Lower lobe of right lung (tissue), 2 donors: ENCODE data around the gene CCDC167. TPM values are rescaled to one million over a fixed set of nuclear protein-coding genes. Genes with fewer than 3 reads are reported as not detected.

Source experiments
- ATAC-seq, 2 donors: fragments of 200-7000 bp; cut with Tn5 transposase; one replicate each; pipeline ENCODE4 v1.9.1; 2020 to 2022; ENCODE audit warnings: mild to moderate bottlenecking in 2 of 2, moderate library complexity in 2 of 2
- DNase-seq: peaks from one replicate; pipeline ENCODE4 v3.0.0-alpha.2; 2020
- H3K27ac ChIP-seq: fragments of 200-600 bp; one replicate; pipeline ENCODE4 v1.8.0; 2022
- H3K27me3 ChIP-seq: fragments of 200-600 bp; one replicate; pipeline ENCODE4 v1.8.0; 2022; ENCODE audit warnings: low read depth
- H3K36me3 ChIP-seq: fragments of 200-600 bp; one replicate; pipeline ENCODE4 v1.8.0; 2022; ENCODE audit warnings: mild to moderate bottlenecking
- H3K4me1 ChIP-seq: fragments of 200-600 bp; one replicate; pipeline ENCODE4 v1.8.0; 2022
- H3K4me3 ChIP-seq: fragments of 200-600 bp; one replicate; pipeline ENCODE4 v1.8.0; 2022; ENCODE audit warnings: mild to moderate bottlenecking
- H3K9me3 ChIP-seq: fragments of 200-600 bp; one replicate; pipeline ENCODE4 v1.8.0; 2022
- intact Hi-C: fragments of 100-400 bp; cut with DNase I; formaldehyde crosslinking; loops from one replicate; pipeline ENCODE4 v1.11.0; 2022
- long read RNA-seq: library from polyadenylated mRNA; unstranded; transcript quantifications from one replicate; pipeline ENCODE4 v2.0.0, GENCODE V29; 2021
- total RNA-seq: library from RNA; stranded (reverse); fragmentation: NEBNext Ultra II Directional; extraction: Animal tissue kit (Norgen Biotek cat#: 25700); gene quantifications from one replicate; pipeline ENCODE4 v1.2.1, GENCODE V29; 2021
- TF ChIP-seq, protein P1 (sequence below): fragments of 200-600 bp; IDR thresholded peaks from one replicate; pipeline ENCODE4 v1.8.0; 2022; ENCODE audit warnings: antibody characterized with exemption, mild to moderate bottlenecking
- donor health status: DM: no; HTN: yes; CAD: no; lungs with severe emphysema.

CCDC167 gene
- total RNA-seq = 12.7 TPM
- long read RNA-seq, transcript CCDC167-201 (4 exons, 619 nt) = major isoform, 12 of 15 reads
- long read RNA-seq, partial matches to known transcripts = 1 of 15 reads
- long read RNA-seq, other reads (novel, unspliced or antisense) = 2 of 15 reads

DNA sequence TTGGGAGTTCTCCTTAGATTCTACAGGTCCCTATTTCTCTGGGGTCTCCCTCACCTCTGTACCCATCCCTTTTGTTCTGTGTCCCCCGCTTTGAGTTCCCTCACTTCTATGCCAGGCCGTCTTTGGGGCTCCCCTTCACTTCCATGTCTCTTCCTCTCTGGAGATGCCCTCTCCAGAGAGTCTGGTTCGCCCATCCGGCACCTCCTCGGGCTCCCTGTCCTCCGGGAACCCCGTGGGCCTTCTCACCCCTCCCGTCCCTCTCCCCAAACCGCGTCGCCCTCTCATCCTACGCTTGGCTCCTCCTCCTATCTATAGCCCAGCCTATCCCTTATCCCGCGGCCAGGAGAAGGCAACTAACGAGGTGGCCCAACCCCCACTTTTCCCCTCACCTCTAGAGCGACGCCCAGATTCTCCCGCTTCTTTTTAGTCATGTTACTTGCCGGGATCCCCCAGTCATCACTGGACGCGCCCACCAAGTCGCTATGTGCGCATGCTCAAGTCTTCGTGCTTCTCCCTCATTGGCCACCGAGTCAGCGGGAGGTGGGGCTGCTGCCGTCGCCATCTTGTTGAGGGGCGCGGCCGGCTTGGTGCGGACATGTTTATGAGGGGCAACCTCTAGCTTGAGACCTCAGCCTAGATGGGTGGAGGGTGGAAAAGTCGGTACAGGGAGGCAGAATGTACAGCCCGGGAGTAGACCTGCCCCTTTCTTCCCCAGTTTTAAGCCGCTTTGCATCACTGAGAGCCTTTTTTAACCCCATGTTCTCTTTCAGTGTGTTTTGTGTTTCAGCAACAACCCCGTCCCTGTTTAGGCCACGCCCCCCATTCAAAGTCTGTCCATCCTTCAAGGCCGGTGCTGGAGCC lies at the start of gene CCDC167:
TSS of gene CCDC167 (minus strand) at position 461 of the 861 bp plus-strand sequence. CDS start at position 431, 30 bp downstream.
- DNase-seq = peak; percentile 96
- Histone ChIP-seq H3K4me3 (peak within 1 kb of the TSS; percentile 69), H3K9me3 (no peaks in the 10 kb centered on the region), H3K36me3 (no peaks in the 10 kb centered on the region), H3K27ac (peak within 1 kb of the TSS; percentile 54), H3K27me3 (no peaks in the 10 kb centered on the region), H3K4me1 (peaks cover 15% of the 10 kb centered on the region)
- intact Hi-C loops = no loop called here
- peak; percentile 98 to 99 for ATAC-seq
- TF ChIP-seq, protein P1, sequence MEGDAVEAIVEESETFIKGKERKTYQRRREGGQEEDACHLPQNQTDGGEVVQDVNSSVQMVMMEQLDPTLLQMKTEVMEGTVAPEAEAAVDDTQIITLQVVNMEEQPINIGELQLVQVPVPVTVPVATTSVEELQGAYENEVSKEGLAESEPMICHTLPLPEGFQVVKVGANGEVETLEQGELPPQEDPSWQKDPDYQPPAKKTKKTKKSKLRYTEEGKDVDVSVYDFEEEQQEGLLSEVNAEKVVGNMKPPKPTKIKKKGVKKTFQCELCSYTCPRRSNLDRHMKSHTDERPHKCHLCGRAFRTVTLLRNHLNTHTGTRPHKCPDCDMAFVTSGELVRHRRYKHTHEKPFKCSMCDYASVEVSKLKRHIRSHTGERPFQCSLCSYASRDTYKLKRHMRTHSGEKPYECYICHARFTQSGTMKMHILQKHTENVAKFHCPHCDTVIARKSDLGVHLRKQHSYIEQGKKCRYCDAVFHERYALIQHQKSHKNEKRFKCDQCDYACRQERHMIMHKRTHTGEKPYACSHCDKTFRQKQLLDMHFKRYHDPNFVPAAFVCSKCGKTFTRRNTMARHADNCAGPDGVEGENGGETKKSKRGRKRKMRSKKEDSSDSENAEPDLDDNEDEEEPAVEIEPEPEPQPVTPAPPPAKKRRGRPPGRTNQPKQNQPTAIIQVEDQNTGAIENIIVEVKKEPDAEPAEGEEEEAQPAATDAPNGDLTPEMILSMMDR = no peak

DNA sequence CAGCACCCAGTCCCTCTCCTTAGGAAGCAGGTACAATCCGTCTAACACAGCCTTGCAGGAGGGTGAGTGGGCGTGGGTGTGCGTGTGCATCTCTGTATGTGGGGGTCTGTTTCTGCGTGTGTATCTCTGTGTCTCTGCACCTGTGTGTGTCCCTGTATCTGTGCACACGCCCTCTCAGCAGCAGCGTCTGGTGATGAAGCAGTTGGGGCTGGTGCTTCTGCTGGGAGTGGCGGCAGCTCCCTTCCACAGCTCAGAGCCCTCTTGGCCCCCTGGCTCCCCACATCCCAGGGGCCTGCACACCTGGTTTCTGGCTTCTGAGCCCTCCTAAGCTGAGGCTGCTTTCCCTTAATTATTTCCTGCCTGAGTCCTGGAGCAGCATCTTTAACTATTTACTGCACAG lies 49.5 kb upstream of the CCDC167 start:
- H3K27ac ChIP-seq = no peak overlapping the region
- intact Hi-C loops = no loop called here
- DNase-seq (no peak), ATAC-seq (no peak)
- peaks cover 5% of the 10 kb centered on the region for H3K27me3 ChIP-seq
- no peaks in the 10 kb centered on the region for H3K9me3 ChIP-seq
- no peaks in the 10 kb centered on the region for H3K36me3 ChIP-seq
- H3K4me3 ChIP-seq = no peak overlapping the region
- TF ChIP-seq, protein P1 = no peak
- H3K4me1 ChIP-seq = no peaks in the 10 kb centered on the region

DNA sequence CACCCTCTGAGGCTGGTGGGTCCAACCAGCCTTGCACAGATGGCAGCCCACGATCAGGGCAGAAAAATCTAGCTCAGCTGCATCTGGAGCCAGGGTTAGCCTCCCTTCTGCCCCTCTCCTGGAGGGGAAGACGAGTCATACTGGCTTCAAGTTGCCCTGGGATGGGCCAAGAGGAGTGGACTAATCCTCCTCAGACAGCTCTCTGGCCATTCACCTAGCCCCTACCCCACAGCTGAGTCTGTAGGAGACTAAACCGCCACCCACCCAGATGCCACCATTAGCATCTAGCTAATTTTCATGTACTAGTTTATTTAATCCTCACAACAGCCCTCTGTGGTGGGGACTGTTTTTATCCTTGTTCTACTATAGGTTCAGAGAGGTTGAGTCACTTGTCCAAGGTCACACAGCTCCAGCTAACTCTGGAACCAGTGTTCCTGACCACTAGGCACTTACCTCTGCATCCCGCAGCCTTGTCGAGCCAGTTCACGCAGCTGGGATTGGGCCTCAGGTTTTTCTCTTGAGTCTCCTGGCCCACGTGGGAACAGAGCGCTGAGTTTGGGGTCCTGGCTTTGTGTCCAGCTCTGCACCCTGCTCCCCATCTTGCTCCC lies 48.5 kb upstream of the CCDC167 start:
- DNase-seq (no peak), ATAC-seq (no peak)
- TF ChIP-seq, protein P1 = no peak
- H3K4me1 ChIP-seq = no peaks in the 10 kb centered on the region
- no peak overlapping the region for H3K4me3 ChIP-seq
- no peaks in the 10 kb centered on the region for H3K9me3 ChIP-seq
- no peaks in the 10 kb centered on the region for H3K36me3 ChIP-seq
- intact Hi-C loops = no loop called here
- peaks cover 5% of the 10 kb centered on the region for H3K27me3 ChIP-seq
- no peak overlapping the region for H3K27ac ChIP-seq

DNA sequence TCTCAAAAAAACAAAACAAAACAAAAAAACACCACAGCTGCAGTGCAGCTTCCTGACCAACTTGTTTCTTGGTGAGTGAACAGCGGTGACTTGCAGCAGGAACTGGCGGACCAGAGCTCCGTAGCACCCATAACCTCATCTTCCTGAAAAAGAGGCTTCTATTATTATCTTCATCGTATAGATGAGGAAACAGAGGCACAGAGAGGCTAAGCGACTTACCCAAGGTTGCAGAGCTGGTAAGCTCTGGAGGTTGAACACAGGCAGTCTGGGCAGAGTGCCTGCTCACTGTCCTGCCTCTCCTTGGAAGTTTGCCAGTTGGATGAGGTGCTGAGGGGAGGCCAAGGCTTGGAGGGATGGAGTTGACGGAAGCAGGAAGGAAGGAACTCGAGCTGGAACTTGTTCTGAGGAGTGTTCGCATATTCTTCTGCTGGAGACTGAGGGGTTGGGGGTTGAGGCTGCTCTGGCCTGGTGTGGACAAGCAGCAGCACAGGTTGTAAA lies 47.9 kb upstream of the CCDC167 start:
- H3K36me3 ChIP-seq = no peaks in the 10 kb centered on the region
- no peaks in the 10 kb centered on the region for H3K27me3 ChIP-seq
- no peak for ATAC-seq
- DNase-seq = no peak
- no peaks in the 10 kb centered on the region for H3K4me1 ChIP-seq
- no peak overlapping the region for H3K4me3 ChIP-seq
- intact Hi-C loops = no loop called here
- TF ChIP-seq, protein P1 = no peak
- H3K9me3 ChIP-seq = no peaks in the 10 kb centered on the region
- H3K27ac ChIP-seq = no peak overlapping the region

DNA sequence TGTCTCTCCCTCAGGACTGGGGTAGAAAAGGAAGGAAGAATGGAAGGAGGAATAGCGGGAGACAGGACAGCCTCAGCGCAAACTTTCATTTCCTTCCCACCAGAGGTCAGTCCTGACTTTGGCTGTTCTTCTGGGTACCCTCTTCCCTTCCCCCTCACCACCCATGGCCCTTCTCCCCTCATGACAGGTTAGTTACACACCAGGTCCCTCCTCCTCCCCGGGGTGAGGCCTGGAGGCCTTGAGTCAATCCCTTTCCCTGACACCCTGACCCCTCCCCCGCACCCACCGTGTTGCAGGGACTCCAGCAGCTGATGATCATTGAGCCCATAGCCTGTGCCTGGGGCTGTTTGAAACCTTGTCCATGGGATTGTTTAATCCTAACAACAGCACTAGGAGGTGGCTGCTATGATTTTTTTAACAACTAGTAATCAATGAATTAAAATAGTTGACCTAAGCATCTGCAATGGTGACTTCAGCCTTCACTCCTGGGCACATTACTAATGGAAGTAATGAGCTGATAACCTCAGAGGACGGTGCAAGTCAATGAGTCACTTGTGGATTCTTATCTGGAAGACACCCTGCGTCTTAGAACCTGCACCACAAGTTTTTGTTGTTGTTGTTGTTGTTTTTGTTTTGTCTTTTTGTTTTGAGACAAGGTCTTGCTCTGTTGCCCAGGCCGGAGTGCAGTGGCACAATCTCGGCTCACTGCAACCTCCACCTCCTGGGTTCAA lies 46.6 kb upstream of the CCDC167 start:
- Histone ChIP-seq H3K4me1 (no peaks in the 10 kb centered on the region), H3K4me3 (no peak overlapping the region), H3K27ac (no peak overlapping the region), H3K27me3 (no peaks in the 10 kb centered on the region), H3K36me3 (no peaks in the 10 kb centered on the region), H3K9me3 (no peaks in the 10 kb centered on the region)
- no peak for ATAC-seq
- DNase-seq = no peak
- TF ChIP-seq, protein P1 = no peak
- intact Hi-C loops = no loop called here
